AG04449 (cell line): ENCODE measurements around the gene GAL3ST3.
"Not testable (repeated sequence)": the region's sequence is repeated elsewhere in the genome, so short reads cannot be mapped to it uniquely, and the experiment has no call there.

ENCODE experiments used
- CTCF ChIA-PET: fragments of 350-600 bp; formaldehyde crosslinking; extraction: SDS; loops from one replicate; lab custom pipeline; 2021; ENCODE audit warnings: antibody characterized with exemption; lab: Yijun Ruan, JAX
- POLR2A ChIA-PET: fragments of 400-600, 350-600 bp; formaldehyde crosslinking; extraction: SDS; loops from one replicate; lab custom pipeline; 2020; ENCODE audit warnings: antibody characterized with exemption, inconsistent platforms; lab: Yijun Ruan, JAX
- DNase-seq: peaks from one replicate; pipeline ENCODE4 v3.0.0-alpha.2; 2010; ENCODE audit warnings: low read depth, low spot score
- H3K4me3 ChIP-seq: 2 replicates; pipeline ENCODE4 v1.5.1; 2011; ENCODE audit warnings: low read depth, mild to moderate bottlenecking, control low read depth, low read length
- CTCF ChIP-seq: IDR thresholded peaks from one replicate; pipeline ENCODE4 v1.5.1; 2011; ENCODE audit warnings: mild to moderate bottlenecking, moderate library complexity, low read length, control low read depth, inconsistent platforms; ENCODE audit not compliant: insufficient read depth; ENCODE audit errors: missing control alignments

The GAL3ST3 gene

DNA sequence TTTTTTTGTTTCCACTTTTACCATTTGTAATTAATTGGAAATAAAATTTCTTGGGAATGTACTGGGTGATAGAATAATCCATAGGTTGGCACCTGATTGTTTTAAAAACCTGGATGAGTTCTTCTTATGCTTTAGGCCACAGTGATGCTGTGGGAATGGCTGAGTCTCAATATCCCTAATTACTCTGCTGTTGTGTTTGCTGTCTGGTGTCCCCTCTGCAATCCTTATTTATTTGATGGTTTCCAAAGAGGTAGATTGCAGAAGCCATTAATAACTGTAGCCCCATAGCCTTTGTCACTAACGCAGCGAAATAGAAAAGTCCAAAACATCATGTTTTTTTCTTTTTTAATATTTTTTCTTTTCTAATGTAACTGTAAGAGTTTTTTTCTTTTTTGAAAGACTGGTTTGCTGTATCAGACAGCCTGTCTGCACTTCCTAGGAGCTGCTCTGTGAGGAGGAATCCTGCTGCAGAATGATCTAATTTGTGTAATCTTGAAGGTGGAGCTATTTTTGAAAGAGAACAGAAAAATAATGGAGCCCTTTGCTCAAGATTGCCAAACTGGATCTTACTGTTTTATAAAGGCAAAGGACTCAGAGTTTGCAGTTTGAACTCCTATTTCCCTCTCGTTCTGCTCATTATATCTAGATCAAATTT, 36.0 kb upstream of the GAL3ST3 start:
- DNase-seq = no peak
- no peak for TF ChIP-seq CTCF
- CTCF ChIA-PET = interaction anchor here (10.2 kb wide), 1 partner anchor 17 kb away, joined by 75 read pairs; no protein-coding TSS in a partner anchor
- POLR2A ChIA-PET = no interaction called here
- H3K4me3 ChIP-seq = no peak overlapping the region

DNA sequence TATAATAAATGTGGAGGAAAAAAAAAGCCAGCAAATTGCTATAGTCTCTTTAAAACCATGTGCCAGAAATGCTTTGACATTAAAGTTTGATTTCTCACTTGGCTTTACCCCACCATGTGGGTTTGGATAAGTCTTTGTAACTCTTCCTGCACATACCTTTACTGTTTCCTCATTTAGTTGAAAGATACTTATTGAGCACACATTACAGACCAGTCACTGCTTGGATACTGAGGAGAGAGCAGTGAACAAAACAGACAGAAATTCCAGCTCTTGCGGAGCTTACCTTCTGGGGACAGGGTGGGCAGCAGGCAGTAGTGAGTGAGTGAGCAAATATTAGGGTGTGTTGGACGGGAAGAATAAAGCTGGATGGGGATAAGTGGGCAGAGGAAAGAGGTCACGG, 34.8 kb upstream of the GAL3ST3 start:
- CTCF ChIA-PET = interaction anchor here (10.2 kb wide), 1 partner anchor 15 kb away, joined by 75 read pairs; no protein-coding TSS in a partner anchor
- POLR2A ChIA-PET = no interaction called here
- no peak for TF ChIP-seq CTCF
- no peak overlapping the region for H3K4me3 ChIP-seq
- no peak for DNase-seq

DNA sequence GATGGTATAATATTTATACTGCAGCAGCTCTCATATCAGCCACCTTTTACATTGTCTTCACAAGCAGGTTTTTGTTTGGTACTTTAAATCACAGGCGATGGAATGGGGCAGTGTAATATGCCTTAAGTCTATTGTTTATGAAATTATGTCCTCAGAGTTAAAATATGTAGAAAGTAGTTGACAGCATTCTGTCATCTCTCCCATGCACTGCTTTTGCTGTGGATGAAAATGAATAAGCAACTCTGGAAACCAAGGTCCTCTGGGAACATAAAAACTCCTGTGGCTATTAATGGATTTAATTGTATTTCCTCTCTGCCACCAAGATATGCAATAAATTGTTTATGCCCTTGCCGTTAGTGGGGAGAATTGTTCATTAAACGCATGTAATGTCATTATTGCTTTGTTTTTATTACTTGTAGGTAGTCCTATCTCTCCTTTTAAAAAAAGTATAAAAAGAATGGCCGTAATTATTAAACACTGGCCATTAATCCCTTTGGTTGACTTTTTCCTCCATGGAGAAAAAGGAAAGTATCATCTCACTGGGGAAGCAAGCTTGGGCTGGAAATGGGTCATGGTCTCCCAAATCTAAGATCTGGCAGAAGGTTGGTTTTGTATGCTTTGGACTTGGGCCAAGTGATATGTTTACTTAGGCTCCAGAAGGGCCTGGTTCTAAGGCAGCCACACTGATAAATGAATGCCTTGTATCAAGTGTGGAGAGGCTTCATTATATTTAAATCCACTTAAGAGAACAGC, 34.2 kb upstream of the GAL3ST3 start:
- ChIA-PET POLR2A (no interaction called here), CTCF (interaction anchor here (10.2 kb wide), 1 partner anchor 15 kb away, joined by 75 read pairs; no protein-coding TSS in a partner anchor)
- no peak for TF ChIP-seq CTCF
- no peak for DNase-seq
- no peak overlapping the region for H3K4me3 ChIP-seq

DNA sequence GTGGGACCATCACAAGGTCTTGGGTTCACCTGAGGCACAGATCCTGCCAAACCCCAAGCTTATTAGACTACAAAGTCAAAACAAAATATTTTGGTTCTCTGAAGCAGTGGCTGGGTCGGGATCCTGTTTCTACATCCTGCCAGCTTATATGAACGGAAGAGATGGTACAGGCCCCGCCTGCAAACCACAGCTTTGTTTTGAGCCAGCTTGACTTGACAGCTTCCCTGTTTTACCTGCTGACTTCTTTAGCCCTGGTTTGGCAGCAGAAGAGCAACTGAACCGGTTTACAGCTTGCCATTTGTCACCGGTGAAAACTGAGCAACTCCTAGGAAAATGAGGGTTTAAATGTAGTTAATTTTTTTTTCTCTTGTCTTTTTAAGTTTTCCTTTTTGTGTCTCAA, 32.5 kb upstream of the GAL3ST3 start:
- CTCF ChIA-PET = interaction anchor here (1.3 to 10.2 kb wide), 3 partner anchors 13 to 38 kb away, joined by 3 to 75 read pairs (median 5); no protein-coding TSS in a partner anchor

GRCh38 chr11:66080055-66080817, 31.3 kb upstream of the GAL3ST3 start:
- TF ChIP-seq CTCF = no peak
- H3K4me3 ChIP-seq = no peak overlapping the region
- ChIA-PET POLR2A (no interaction called here), CTCF (interaction anchor here (1.3 to 10.2 kb wide), 5 partner anchors 12 to 142 kb away, joined by 3 to 75 read pairs (median 5); no protein-coding TSS in a partner anchor)
- peak; percentile 52 for DNase-seq

More for the DNA sequence above, 32.5 kb upstream of the GAL3ST3 start:
- no peak overlapping the region for H3K4me3 ChIP-seq
- no peak for TF ChIP-seq CTCF
- POLR2A ChIA-PET = interaction anchor here (0.6 kb wide), 1 partner anchor 96 kb away, joined by 3 read pairs; no protein-coding TSS in a partner anchor
- no peak for DNase-seq

GRCh38 chr11:66078949-66079348, 30.0 kb upstream of the GAL3ST3 start:
- H3K4me3 ChIP-seq, DNase-seq, POLR2A ChIA-PET: not testable (repeated sequence)
- CTCF ChIA-PET = interaction anchor here (1.6 to 10.2 kb wide), 2 partner anchors 11 to 143 kb away, joined by 6 to 75 read pairs; no protein-coding TSS in a partner anchor
